ENCODE results near the gene UCP2. TPM values are rescaled to one million over a fixed set of nuclear protein-coding genes. Genes with fewer than 3 reads are reported as not detected.

UCP2 gene
- total and polyA plus RNA-seq, 2 donors (not counting 3 experiments of a cell fraction or from before 2014, with no cell fraction given) = 16.5 to 24.0 TPM

- no peak for FAIRE-seq
- Histone ChIP-seq H3K4me2 (ENCODE audit: insufficient read depth, low read length) (no peak overlapping the region), H3K4me3 (replicated peaks in 1 of 3; ENCODE audit: insufficient read depth in 1 of 3, low read depth in 1 of 3, low read length in 3 of 3) (no peak overlapping the region), H3K36me3 (ENCODE audit: control insufficient read depth in 2 of 2, extremely low read depth in 1 of 2, insufficient read depth in 2 of 2, low read length in 2 of 2) (no peaks in the 10 kb centered on the region), H3K4me1 (ENCODE audit: control insufficient read depth, extremely low read depth, insufficient read depth, low read length) (no peaks in the 10 kb centered on the region), H3K27ac (ENCODE audit: insufficient read depth, low read depth, low read length) (no peak overlapping the region), H3K9me3 (replicated peaks; ENCODE audit: control insufficient read depth, insufficient read depth, low read length) (no peaks in the 10 kb centered on the region), H4K20me1 (replicated peaks; ENCODE audit: control insufficient read depth, extremely low read depth, insufficient read depth, low read length) (no peaks in the 10 kb centered on the region), H3K9ac (replicated peaks; ENCODE audit: extremely low read depth, insufficient read depth, low read length) (no peak overlapping the region), H3K79me2 (ENCODE audit: control insufficient read depth, insufficient read depth, low read length) (no peaks in the 10 kb centered on the region), H3K27me3 (ENCODE audit: control insufficient read depth in 2 of 2, insufficient read depth in 2 of 2, low read length in 2 of 2) (peaks cover 0 to 2% of the 10 kb centered on the region in 2 experiments), H2AFZ (ENCODE audit: low read depth, low read length) (no peak overlapping the region), H3K9me1 (replicated peaks; ENCODE audit: control insufficient read depth, extremely low read depth, insufficient read depth, low read length) (no peaks in the 10 kb centered on the region)
- intact Hi-C loops (cut with micrococcal nuclease) = no loop called here
- no TSS peak for BruUV-seq (replicated peaks)
- dilution Hi-C loops (cut with MboI; ENCODE audit: extremely low pct_ligation_motif_present, low sequenced_read_pairs) = no loop called here
- CTCF ChIA-PET = interaction anchor here (0.7 to 1.9 kb wide), 3 partner anchors 9 to 492 kb away, joined by 3 to 6 read pairs (median 5); no protein-coding TSS in a partner anchor
- POLR2A ChIA-PET = no interaction called here
- TF ChIP-seq POLR2AphosphoS5 (IDR thresholded peaks at IDR 0.05; ENCODE audit: insufficient read depth, low read depth, low read length) (no peak), EZH2 (IDR thresholded peaks at IDR 0.05; ENCODE audit: borderline replicate concordance, low read depth, low read length, severe bottlenecking) (no peak), GATA2 (IDR thresholded peaks at IDR 0.05; ENCODE audit: insufficient read depth, insufficient read length, low read depth, low read length) (no peak), FOS (IDR thresholded peaks at IDR 0.05; ENCODE audit: borderline replicate concordance, insufficient read depth, low read length) (no peak), MYC (IDR thresholded peaks at IDR 0.05; ENCODE audit: low read depth, low read length) (no peak), POLR2A (IDR thresholded peaks at IDR 0.05; ENCODE audit: low read depth, low read length) (no peak), JUN (IDR thresholded peaks at IDR 0.05; ENCODE audit: borderline replicate concordance, insufficient read depth, insufficient read length, low read depth) (no peak), CTCF (IDR thresholded peaks at IDR 0.05; ENCODE audit: extremely low read depth in 1 of 2, insufficient read depth in 1 of 2, low read depth in 1 of 2, low read length in 2 of 2) (no peak)
- TF ChIP-seq, protein P1, sequence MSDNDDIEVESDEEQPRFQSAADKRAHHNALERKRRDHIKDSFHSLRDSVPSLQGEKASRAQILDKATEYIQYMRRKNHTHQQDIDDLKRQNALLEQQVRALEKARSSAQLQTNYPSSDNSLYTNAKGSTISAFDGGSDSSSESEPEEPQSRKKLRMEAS (IDR thresholded peaks at IDR 0.05; ENCODE audit: insufficient read depth, insufficient read length) = no peak
- no peak for DNase-seq (ENCODE audit: low read depth, low spot score)
Measured at GRCh38 chr11:73957654-73958361, 24.8 kb downstream of the UCP2 start.
